Measurements from ENCODE around the gene CLEC10A.

Gene CLEC10A

GRCh38 chr17:7098802-7099459 lies 18.9 kb upstream of the CLEC10A start:
- Histone ChIP-seq H3K27me3 (ENCODE audit: insufficient read depth, low read length, poor library complexity, severe bottlenecking) (no peaks in the 10 kb centered on the region), H3K79me2 (ENCODE audit: insufficient read depth, low read length) (no peaks in the 10 kb centered on the region), H3K9me3 (ENCODE audit: insufficient read depth, low read depth, low read length) (no peaks in the 10 kb centered on the region), H4K20me1 (ENCODE audit: insufficient read depth, low read length, poor library complexity, severe bottlenecking) (no peaks in the 10 kb centered on the region), H3F3A (ENCODE audit: low read depth) (no peaks in the 10 kb centered on the region), H2AFZ (ENCODE audit: low read length) (no peak overlapping the region), H3K4me1 (ENCODE audit: insufficient read depth, low read length, poor library complexity, severe bottlenecking) (no peaks in the 10 kb centered on the region), H3K4me2 (ENCODE audit: low read depth, low read length, poor library complexity, severe bottlenecking) (no peak overlapping the region), H3K36me3 (ENCODE audit: insufficient read depth, low read length) (no peaks in the 10 kb centered on the region), H3K4me3 (ENCODE audit: low read length, poor library complexity, severe bottlenecking) (no peak overlapping the region), H3K9ac (ENCODE audit: low read depth, low read length, poor library complexity, severe bottlenecking) (no peak overlapping the region), H3K9me2 (replicated peaks; ENCODE audit: low read depth, low read length) (no peaks in the 10 kb centered on the region)
- TF ChIP-seq CTCF (conservative IDR thresholded peaks at IDR 0.05; ENCODE audit: low read length) (no peak), EZH2phosphoT487 (IDR thresholded peaks at IDR 0.05; ENCODE audit: borderline replicate concordance) (no peak)

GRCh38 chr17:7097940-7098339 lies 17.9 kb upstream of the CLEC10A start:
- Histone ChIP-seq H3K4me3 (ENCODE audit: low read length, poor library complexity, severe bottlenecking) (no peak overlapping the region), H3K9ac (ENCODE audit: low read depth, low read length, poor library complexity, severe bottlenecking) (no peak overlapping the region), H3K79me2 (ENCODE audit: insufficient read depth, low read length) (no peaks in the 10 kb centered on the region), H3K9me2 (replicated peaks; ENCODE audit: low read depth, low read length) (no peaks in the 10 kb centered on the region), H3K27me3 (ENCODE audit: insufficient read depth, low read length, poor library complexity, severe bottlenecking) (no peaks in the 10 kb centered on the region), H3F3A (ENCODE audit: low read depth) (no peaks in the 10 kb centered on the region), H3K36me3 (ENCODE audit: insufficient read depth, low read length) (no peaks in the 10 kb centered on the region), H2AFZ (ENCODE audit: low read length) (no peak overlapping the region), H3K4me2 (ENCODE audit: low read depth, low read length, poor library complexity, severe bottlenecking) (no peak overlapping the region), H3K4me1 (ENCODE audit: insufficient read depth, low read length, poor library complexity, severe bottlenecking) (no peaks in the 10 kb centered on the region), H3K9me3 (ENCODE audit: insufficient read depth, low read depth, low read length) (no peaks in the 10 kb centered on the region), H4K20me1 (ENCODE audit: insufficient read depth, low read length, poor library complexity, severe bottlenecking) (no peaks in the 10 kb centered on the region)
- TF ChIP-seq EZH2phosphoT487 (IDR thresholded peaks at IDR 0.05; ENCODE audit: borderline replicate concordance), result no peak
- no peak for TF ChIP-seq CTCF (conservative IDR thresholded peaks at IDR 0.05; ENCODE audit: low read length)

- TF ChIP-seq CTCF (conservative IDR thresholded peaks at IDR 0.05; ENCODE audit: low read length) (no peak), EZH2phosphoT487 (IDR thresholded peaks at IDR 0.05; ENCODE audit: borderline replicate concordance) (no peak)
- Histone ChIP-seq H3K9ac (ENCODE audit: low read depth, low read length, poor library complexity, severe bottlenecking) (no peak overlapping the region), H4K20me1 (ENCODE audit: insufficient read depth, low read length, poor library complexity, severe bottlenecking) (no peaks in the 10 kb centered on the region)
Observed at GRCh38 chr17:7095625-7096024, 15.6 kb upstream of the CLEC10A start.

More at GRCh38 chr17:7095625-7096024, 15.6 kb upstream of the CLEC10A start:
- H3K79me2 ChIP-seq (ENCODE audit: insufficient read depth, low read length), result no peaks in the 10 kb centered on the region
- no peaks in the 10 kb centered on the region for H3F3A ChIP-seq (ENCODE audit: low read depth)
- no peaks in the 10 kb centered on the region for H3K9me3 ChIP-seq (ENCODE audit: insufficient read depth, low read depth, low read length)
- no peaks in the 10 kb centered on the region for H3K9me2 ChIP-seq (replicated peaks; ENCODE audit: low read depth, low read length)
- H2AFZ ChIP-seq (ENCODE audit: low read length), result no peak overlapping the region
- H3K4me2 ChIP-seq (ENCODE audit: low read depth, low read length, poor library complexity, severe bottlenecking), result no peak overlapping the region
- no peaks in the 10 kb centered on the region for H3K36me3 ChIP-seq (ENCODE audit: insufficient read depth, low read length)
- H3K4me3 ChIP-seq (ENCODE audit: low read length, poor library complexity, severe bottlenecking), result no peak overlapping the region
- H3K27me3 ChIP-seq (ENCODE audit: insufficient read depth, low read length, poor library complexity, severe bottlenecking), result no peaks in the 10 kb centered on the region
- H3K4me1 ChIP-seq (ENCODE audit: insufficient read depth, low read length, poor library complexity, severe bottlenecking), result no peaks in the 10 kb centered on the region
